ENCODE results near the gene CEP76. TPM values are rescaled to one million over a fixed set of nuclear protein-coding genes. Genes with fewer than 3 reads are reported as not detected.

The CEP76 gene
- total and polyA plus RNA-seq, 12 donors = 1.9 to 5.9 (median 3.9) TPM

DNA sequence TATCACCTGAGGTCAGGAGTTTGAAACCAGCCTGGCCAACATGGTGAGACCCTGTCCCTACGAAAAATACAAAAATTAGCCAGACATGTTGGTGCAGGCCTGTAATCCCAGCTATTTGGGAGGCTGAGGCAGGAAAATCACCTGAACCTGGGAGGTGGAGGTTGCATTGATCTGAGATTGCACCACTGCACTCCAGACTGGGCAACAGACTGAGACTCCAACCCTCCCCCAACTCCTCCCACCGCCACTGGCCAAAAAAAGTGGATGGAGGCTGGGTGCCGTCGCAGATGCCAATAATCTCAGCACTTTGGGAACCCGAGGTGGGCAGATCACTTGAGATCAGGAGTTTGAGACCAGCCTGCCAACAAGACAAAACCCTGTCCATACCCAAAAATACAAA is 34.5 kb downstream of the CEP76 start:
- no peaks in the 10 kb centered on the region for H3K27me3 ChIP-seq
- WGBS, 2 donors = 91 to 93% methylated on average over 5 of the region's 5 CpGs
- DNase-seq (no peak), ATAC-seq (no peak)
- TF ChIP-seq, protein P1, sequence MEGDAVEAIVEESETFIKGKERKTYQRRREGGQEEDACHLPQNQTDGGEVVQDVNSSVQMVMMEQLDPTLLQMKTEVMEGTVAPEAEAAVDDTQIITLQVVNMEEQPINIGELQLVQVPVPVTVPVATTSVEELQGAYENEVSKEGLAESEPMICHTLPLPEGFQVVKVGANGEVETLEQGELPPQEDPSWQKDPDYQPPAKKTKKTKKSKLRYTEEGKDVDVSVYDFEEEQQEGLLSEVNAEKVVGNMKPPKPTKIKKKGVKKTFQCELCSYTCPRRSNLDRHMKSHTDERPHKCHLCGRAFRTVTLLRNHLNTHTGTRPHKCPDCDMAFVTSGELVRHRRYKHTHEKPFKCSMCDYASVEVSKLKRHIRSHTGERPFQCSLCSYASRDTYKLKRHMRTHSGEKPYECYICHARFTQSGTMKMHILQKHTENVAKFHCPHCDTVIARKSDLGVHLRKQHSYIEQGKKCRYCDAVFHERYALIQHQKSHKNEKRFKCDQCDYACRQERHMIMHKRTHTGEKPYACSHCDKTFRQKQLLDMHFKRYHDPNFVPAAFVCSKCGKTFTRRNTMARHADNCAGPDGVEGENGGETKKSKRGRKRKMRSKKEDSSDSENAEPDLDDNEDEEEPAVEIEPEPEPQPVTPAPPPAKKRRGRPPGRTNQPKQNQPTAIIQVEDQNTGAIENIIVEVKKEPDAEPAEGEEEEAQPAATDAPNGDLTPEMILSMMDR (IDR thresholded peaks at IDR 0.05) = no peak
- no peaks in the 10 kb centered on the region for H3K9me3 ChIP-seq
- intact Hi-C loops (cut with DNase I) = no loop called here
- no peaks in the 10 kb centered on the region for H3K4me1 ChIP-seq
- no peak overlapping the region for H3K4me3 ChIP-seq
- H3K27ac ChIP-seq = no peak overlapping the region
- peaks cover 0 to 38% (median under 1%) of the 10 kb centered on the region in 9 donors for H3K36me3 ChIP-seq

DNA sequence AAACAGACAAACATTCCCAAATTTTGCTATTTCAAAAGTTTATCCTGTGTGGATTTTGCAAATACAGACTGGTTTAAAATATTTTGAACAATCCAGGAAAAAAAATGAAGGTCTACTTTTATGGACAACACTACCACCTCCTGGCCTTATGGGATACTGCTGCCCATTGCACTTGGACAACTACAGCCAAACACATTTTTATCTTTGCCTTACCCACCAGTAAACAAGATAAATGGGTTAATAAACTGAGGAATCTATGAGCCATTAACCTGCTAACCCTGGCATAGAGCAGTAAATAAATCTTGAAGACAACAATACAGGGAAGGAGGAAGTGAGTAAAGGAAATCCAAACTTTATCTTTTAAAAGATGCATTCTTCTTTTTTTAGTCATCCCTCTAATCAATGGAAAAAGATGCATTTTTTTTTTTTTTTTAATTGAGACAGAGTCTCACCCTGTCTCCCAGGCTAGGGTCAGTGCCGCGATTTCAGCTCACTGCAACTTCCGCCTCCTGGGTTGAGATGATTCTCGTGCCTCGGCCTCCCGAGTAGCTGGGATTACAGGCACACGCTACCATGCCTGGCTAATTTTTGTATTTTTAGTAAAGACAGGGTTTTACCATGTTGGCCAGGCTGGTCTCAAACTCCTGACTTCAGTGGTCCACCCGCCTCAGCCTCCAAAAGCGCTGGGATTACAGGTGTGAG is 42.5 kb downstream of the CEP76 start:
- Histone ChIP-seq H3K4me3 (no peak overlapping the region), H3K27ac (no peak overlapping the region), H3K36me3 (peaks cover 0 to 20% (median 0%) of the 10 kb centered on the region in 9 donors), H3K9me3 (no peaks in the 10 kb centered on the region), H3K27me3 (no peaks in the 10 kb centered on the region), H3K4me1 (peaks cover 0 to 30% (median 20%) of the 10 kb centered on the region in 9 donors)
- DNase-seq = peak in 1 of 2 donors; percentile 29
- intact Hi-C loops (cut with DNase I) = loop anchor here (1.0 to 10.0 kb wide), 12 partner anchors 115 to 283 kb away; partner anchors contain the start of genes PRELID3A (in 3 of the 10) and AFG3L2 (in 1 of the 10)
- ATAC-seq = peak in 3 of 8 donors; percentile 23 to 46 (median 40)
- TF ChIP-seq, protein P1 (IDR thresholded peaks at IDR 0.05) = peak; percentile 78 to 95 (median 87)
- 87 to 94% methylated on average over 9 of the region's 9 CpGs for WGBS, 2 donors

DNA sequence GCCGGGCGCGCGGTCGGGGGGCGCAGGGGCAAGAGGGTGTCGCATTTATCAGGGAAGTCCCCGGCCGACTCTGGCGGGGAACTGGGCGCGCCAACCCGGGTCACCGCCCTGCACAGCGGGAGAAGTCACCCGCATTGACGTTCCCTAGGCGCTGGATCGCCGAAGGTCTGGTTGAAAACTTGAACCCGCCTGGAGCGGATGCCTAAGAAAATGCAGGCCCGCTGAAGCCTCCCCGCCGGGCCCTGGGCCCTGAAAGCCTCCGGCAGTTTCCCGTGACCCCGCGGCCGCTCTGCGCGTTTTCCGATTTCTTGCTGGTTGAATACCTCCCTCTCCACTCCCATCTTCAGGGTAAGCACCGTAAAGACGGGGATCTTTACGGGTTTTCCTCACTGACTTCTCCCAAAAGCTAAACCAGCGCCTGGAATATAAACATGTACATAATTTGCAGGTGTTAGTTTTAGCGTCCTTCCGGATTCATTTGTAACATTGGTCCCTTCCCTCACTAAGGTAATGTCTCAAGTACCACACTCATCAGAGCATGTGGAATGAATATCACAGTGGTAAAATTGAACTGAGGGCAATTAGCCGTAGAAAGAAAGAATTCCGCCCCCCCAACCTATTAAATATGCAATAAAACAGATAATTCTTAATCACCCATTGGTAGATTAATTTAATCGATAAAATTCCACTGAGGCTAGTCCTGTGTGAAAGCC is 43.9 kb downstream of the CEP76 start:
- Histone ChIP-seq H3K4me3 (peak overlapping the region; percentile 67 to 89 (median 82)), H3K4me1 (peaks cover 0 to 35% (median 21%) of the 10 kb centered on the region in 9 donors), H3K27ac (peak overlapping the region; percentile 54 to 98 (median 95)), H3K9me3 (no peaks in the 10 kb centered on the region), H3K27me3 (no peaks in the 10 kb centered on the region), H3K36me3 (peaks cover 0 to 16% (median 0%) of the 10 kb centered on the region in 9 donors)
- TF ChIP-seq, protein P1 (IDR thresholded peaks at IDR 0.05) = no peak
- DNase-seq = no peak
- intact Hi-C loops (cut with DNase I) = loop anchor here in 7 of 10 donors (1.0 to 10.0 kb wide), 11 partner anchors 114 to 281 kb away; partner anchors contain the start of genes PRELID3A (in 3 of the 7) and AFG3L2 (in 1 of the 7)
- peak; percentile 14 to 47 (median 38) for ATAC-seq
- 14 to 17% methylated on average over 42 of the region's 42 CpGs for WGBS, 2 donors
